GM13977 (cell line): ENCODE measurements around the gene FBXW5.

Experiments
- DNase-seq: peaks from one replicate; pipeline ENCODE4 v3.0.0; 2012; ENCODE audit warnings: low spot score
- CTCF ChIP-seq: IDR thresholded peaks from 2 replicates; pipeline ENCODE4 v1.5.1; 2012; ENCODE audit warnings: mild to moderate bottlenecking, control low read depth; ENCODE audit not compliant: insufficient read depth; ENCODE audit errors: extremely low read depth, missing control alignments
- in situ Hi-C: fragments of 300-500 bp; cut with MboI; formaldehyde crosslinking; loops from one replicate; pipeline ENCODE4 v1.12.0; 2022; ENCODE audit warnings: low sequenced_read_pairs, low pct_unique_long_range_greater_than_20kb, mixed read lengths, inconsistent platforms; ENCODE audit not compliant: unreplicated experiment

FBXW5 gene

DNA sequence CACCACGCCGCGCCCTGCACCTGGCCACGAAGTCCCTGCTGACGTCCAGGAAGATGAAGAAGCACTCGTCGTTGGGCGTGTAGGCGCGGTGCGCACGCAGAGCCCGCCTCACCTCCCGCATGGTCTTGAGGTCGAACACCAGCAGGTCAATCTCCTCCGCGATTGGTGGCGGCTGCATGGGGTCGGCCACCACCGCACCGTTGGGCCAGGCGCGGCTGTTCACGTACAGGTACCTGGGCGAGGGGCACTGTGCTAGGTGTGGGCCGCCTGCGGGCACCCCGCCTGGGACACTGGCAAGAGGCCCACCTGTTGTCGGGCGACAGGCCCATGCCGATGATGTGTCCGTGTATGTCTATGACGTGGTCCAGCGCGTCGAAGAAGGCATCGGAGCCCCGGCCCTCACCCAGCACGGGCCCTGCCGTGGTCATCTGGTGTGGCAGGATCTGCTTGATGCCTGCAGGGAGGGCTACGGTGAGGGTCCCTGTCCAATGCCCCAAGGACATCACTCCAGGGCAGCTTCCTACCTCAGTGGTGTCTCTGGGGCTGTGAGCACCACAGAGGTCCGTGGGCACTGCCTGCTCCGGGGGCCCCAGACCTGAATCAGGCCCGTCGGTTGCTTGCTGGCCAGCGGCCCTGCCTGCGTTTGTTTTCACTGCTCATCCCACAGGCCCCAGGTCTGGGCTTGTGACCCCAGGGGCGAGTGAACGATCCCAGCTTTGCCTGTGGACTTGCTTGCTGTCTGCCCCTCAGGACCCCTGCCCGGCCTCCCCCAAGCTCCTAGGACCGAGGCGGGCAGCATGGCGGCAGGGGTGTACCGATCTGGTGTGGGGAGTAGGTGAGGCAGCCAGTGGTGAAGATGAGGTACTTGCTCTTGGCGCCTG, 3.1 kb downstream of the FBXW5 start:
- DNase-seq, result no peak
- in situ Hi-C loops, result no loop called here

GRCh38 chr9:136940526-136941230, 3.9 kb downstream of the FBXW5 start:
- TF ChIP-seq CTCF, result no peak
- in situ Hi-C loops, result no loop called here
- DNase-seq, result no peak

More for the DNA sequence above, 3.1 kb downstream of the FBXW5 start:
- no peak for TF ChIP-seq CTCF

DNA sequence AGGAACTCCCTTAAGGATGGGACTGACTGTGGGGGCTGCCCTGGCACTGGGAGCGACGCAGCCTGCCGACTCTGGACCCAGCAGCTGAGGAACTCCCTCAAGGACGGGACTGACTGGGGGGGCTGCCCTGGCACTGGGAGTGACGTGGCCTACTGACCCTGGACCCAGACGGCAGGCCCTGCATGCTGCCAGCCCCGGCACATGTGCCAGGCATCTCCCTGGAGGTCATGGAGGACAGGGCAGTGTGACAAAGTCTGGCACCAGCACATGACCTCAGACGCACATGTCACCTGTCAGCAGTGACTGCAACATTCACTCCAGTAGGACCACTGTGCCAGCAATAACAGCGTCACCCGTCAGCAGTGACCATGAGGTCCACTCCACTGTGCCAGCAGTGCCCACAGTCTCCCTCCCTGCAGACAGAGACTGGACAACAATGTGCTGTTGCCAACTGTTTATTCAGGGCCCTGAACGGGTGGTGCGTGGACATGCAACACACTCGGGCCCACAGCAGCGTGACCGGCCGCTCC, 4.5 kb downstream of the FBXW5 start:
- TF ChIP-seq CTCF, result no peak
- DNase-seq, result no peak
- in situ Hi-C loops, result no loop called here

GRCh38 chr9:136939431-136939995, 5.0 kb downstream of the FBXW5 start:
- no peak for TF ChIP-seq CTCF
- no peak for DNase-seq
- in situ Hi-C loops, result no loop called here

DNA sequence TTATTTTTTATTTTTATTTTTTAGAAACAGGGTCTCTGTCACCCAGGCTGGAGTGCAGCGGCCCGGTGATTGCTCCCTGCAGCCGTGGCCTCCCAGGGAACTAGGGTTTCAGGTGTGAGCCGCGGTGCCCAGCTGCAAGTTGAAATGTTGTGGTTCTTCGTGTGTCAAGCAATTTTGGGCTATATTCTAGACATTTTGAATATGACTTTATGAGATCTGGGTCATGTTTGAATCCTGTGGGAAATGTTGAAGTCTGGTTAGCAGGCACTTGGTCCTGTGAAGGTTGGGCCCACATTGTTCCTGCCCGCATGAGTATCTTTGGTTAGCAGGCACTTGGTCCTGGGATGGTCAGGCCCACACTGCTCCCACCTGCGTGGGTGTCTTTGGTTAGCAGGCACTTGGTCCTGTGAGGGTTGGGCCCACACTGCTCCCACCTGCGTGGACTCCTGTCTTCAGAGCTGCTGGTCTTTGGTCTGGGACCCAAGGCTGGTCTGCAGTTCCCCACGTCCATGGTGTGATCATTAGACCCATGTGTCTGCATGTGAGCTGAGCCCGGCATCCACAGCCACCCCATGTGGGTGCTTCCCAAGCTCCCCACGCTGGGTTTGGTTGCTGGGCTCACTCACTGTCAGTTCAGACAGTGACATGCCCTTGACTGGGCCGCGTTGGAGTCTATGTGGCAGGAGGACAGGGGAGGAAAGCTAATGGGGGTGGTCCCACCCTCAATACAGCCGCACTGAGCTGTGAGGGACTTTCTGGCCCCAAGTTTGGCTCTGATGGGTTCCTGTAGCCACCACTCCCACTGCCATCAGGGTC, 7.1 kb downstream of the FBXW5 start:
- TF ChIP-seq CTCF, result no peak
- in situ Hi-C loops, result no loop called here
- no peak for DNase-seq
